Fibroblast of villous mesenchyme (primary cell): Measurements from ENCODE around the gene TATDN2. TPM values are rescaled to one million over a fixed set of nuclear protein-coding genes. Genes with fewer than 3 reads are reported as not detected.

Experiments
- DNase-seq: peaks from one replicate; pipeline ENCODE4 v3.0.0-alpha.2; 2010; ENCODE audit warnings: low read depth
- H3K4me3 ChIP-seq: 2 replicates; pipeline ENCODE4 v1.5.1; 2011; ENCODE audit warnings: low read depth, mild to moderate bottlenecking, low read length
- CTCF ChIP-seq: IDR thresholded peaks from 2 replicates; pipeline ENCODE4 v1.5.1; 2012; ENCODE audit warnings: low read depth, mild to moderate bottlenecking, low read length; ENCODE audit not compliant: insufficient read depth
- total RNA-seq: library from RNA; depleted of rRNA; stranded (reverse); fragments of >200 nt; gene quantifications from 2 replicates; pipeline ENCODE4 v1.2.3, GENCODE V29; 2012

TATDN2 gene
- total RNA-seq, 1 donor, result 16.0 TPM

- no peak for TF ChIP-seq CTCF
- DNase-seq, result no peak
- no peak overlapping the region for H3K4me3 ChIP-seq
Measured at GRCh38 chr3:10315101-10315500, 66.8 kb downstream of the TATDN2 start.

GRCh38 chr3:10315771-10316344 is 67.6 kb downstream of the TATDN2 start:
- TF ChIP-seq CTCF, result no peak
- no peak for DNase-seq
- no peak overlapping the region for H3K4me3 ChIP-seq

- DNase-seq, result no peak
- H3K4me3 ChIP-seq, result no peak overlapping the region
- no peak for TF ChIP-seq CTCF
Measured at GRCh38 chr3:10317311-10317960, 69.2 kb downstream of the TATDN2 start.

- H3K4me3 ChIP-seq, result no peak overlapping the region
- no peak for DNase-seq
- no peak for TF ChIP-seq CTCF
Measured at GRCh38 chr3:10317961-10318350, 69.7 kb downstream of the TATDN2 start.

GRCh38 chr3:10319251-10319650 is 71.0 kb downstream of the TATDN2 start:
- H3K4me3 ChIP-seq, result peak overlapping the region; percentile 100
- no peak for TF ChIP-seq CTCF
- no peak for DNase-seq

- no peak for TF ChIP-seq CTCF
- H3K4me3 ChIP-seq, result peak overlapping the region; percentile 100
- peak; percentile 38 for DNase-seq
Measured at GRCh38 chr3:10319804-10320203, 71.5 kb downstream of the TATDN2 start.

- no peak for DNase-seq
- peak overlapping the region; percentile 100 for H3K4me3 ChIP-seq
- no peak for TF ChIP-seq CTCF
Measured at GRCh38 chr3:10320320-10320677, 72.0 kb downstream of the TATDN2 start.
